RWPE1 (cell line): ENCODE results near the gene NAALADL2.

Experiments
- CTCF ChIA-PET: fragments of 350-600 bp; sonication (Branson Sonifier 250); formaldehyde crosslinking; extraction: SDS; loops from one replicate; lab custom pipeline; 2021; lab: Yijun Ruan, JAX
- POLR2A ChIA-PET: fragments of 400-600 bp; formaldehyde crosslinking; extraction: SDS; loops from one replicate; lab custom pipeline; 2020; ENCODE audit warnings: antibody characterized with exemption; ENCODE audit not compliant: low non-redundant PET; lab: Yijun Ruan, JAX
- DNase-seq: peaks from one replicate; pipeline ENCODE4 v3.0.0; 2012; ENCODE audit warnings: low spot score
- H3K27ac ChIP-seq: fragments of 450-650 bp; 2 replicates; pipeline ENCODE4 v1.5.1; 2017
- TF ChIP-seq, protein P1 (sequence below): fragments of 450-650 bp; conservative IDR thresholded peaks from 2 replicates; pipeline ENCODE4 v1.5.1; 2017; ENCODE audit warnings: low read depth, mild to moderate bottlenecking

Gene NAALADL2

GRCh38 chr3:175186511-175186910 is 327.4 kb downstream of the NAALADL2 start:
- TF ChIP-seq, protein P1, sequence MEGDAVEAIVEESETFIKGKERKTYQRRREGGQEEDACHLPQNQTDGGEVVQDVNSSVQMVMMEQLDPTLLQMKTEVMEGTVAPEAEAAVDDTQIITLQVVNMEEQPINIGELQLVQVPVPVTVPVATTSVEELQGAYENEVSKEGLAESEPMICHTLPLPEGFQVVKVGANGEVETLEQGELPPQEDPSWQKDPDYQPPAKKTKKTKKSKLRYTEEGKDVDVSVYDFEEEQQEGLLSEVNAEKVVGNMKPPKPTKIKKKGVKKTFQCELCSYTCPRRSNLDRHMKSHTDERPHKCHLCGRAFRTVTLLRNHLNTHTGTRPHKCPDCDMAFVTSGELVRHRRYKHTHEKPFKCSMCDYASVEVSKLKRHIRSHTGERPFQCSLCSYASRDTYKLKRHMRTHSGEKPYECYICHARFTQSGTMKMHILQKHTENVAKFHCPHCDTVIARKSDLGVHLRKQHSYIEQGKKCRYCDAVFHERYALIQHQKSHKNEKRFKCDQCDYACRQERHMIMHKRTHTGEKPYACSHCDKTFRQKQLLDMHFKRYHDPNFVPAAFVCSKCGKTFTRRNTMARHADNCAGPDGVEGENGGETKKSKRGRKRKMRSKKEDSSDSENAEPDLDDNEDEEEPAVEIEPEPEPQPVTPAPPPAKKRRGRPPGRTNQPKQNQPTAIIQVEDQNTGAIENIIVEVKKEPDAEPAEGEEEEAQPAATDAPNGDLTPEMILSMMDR = no peak
- ChIA-PET CTCF (no interaction called here), POLR2A (no interaction called here)
- no peak overlapping the region for H3K27ac ChIP-seq
- no peak for DNase-seq

GRCh38 chr3:175187586-175187985 is 328.5 kb downstream of the NAALADL2 start:
- TF ChIP-seq, protein P1 = no peak
- ChIA-PET POLR2A (no interaction called here), CTCF (no interaction called here)
- DNase-seq = no peak
- H3K27ac ChIP-seq = no peak overlapping the region

GRCh38 chr3:175192536-175192935 is 333.4 kb downstream of the NAALADL2 start:
- POLR2A ChIA-PET = no interaction called here
- peak; percentile 26 for DNase-seq
- H3K27ac ChIP-seq = no peak overlapping the region
- CTCF ChIA-PET = no interaction called here
- TF ChIP-seq, protein P1 = no peak

- peak; percentile 53 for DNase-seq
- no peak overlapping the region for H3K27ac ChIP-seq
- CTCF ChIA-PET = interaction anchor here (0.8 kb wide), 1 partner anchor 85 kb away, joined by 3 read pairs; no protein-coding TSS in a partner anchor
- TF ChIP-seq, protein P1 = no peak
- POLR2A ChIA-PET = no interaction called here
Observed at GRCh38 chr3:175193815-175194518, 334.8 kb downstream of the NAALADL2 start.

DNA sequence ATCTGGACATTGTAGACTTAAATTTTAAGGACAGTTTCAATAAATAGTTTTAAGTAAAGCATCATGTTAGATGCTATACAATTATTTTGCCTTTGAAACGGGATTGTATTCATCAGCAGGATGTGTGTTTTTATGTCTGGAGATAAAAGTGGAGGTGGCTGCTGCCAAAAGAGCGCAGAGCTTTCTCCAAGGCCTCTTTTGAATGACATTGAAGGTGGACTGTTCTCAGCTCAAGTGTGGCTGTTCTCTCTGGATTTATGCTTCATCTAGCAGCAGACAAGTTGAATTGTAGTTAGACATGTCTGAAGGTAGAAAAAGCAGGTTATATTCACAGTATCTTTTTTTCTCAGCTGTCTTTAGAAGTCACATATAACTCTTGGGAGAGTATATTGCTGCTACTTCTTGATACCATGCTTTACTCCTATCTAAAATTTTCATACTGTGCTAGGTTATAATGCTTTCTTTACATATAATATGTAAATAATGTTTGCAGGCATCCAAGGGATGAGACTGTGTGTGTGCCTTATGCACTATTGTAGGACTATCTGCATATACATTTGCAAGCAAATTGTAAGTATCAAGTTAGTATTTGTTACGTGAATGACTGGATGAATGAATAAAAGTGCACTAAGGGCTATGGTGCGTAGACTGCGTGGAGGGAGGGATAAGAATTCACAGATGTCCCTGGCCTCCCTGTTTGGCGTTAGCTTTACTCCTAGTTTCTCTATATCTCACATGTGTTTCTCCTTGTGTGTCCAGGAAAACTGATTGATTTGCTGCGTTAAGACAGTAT is 340.1 kb downstream of the NAALADL2 start:
- TF ChIP-seq, protein P1 = no peak
- ChIA-PET CTCF (interaction anchor here (0.6 kb wide), 2 partner anchors 75 to 127 kb away, joined by 3 to 5 read pairs; no protein-coding TSS in a partner anchor), POLR2A (no interaction called here)
- H3K27ac ChIP-seq = no peak overlapping the region
- DNase-seq = no peak

- no peak overlapping the region for H3K27ac ChIP-seq
- TF ChIP-seq, protein P1 = no peak
- POLR2A ChIA-PET = no interaction called here
- CTCF ChIA-PET = no interaction called here
- DNase-seq = no peak
Observed at GRCh38 chr3:175199961-175200360, 340.8 kb downstream of the NAALADL2 start.
